WTC11 (cell line): ENCODE data around the gene GABRB3.

Source experiments
- CTCF ChIP-seq: fragments of 200-600 bp; IDR thresholded peaks from 2 replicates; pipeline ENCODE4 v1.8.0; 2022; ENCODE audit warnings: antibody characterized with exemption
- ELF4 ChIP-seq: sonication (generic); formaldehyde crosslinking; IDR thresholded peaks from 2 replicates; pipeline ENCODE4 v1.8.1; 2022; ENCODE audit warnings: low read depth, mild to moderate bottlenecking, moderate library complexity, missing genetic modification reagents
- GABPB1 ChIP-seq: sonication (generic); formaldehyde crosslinking; IDR thresholded peaks from 2 replicates; pipeline ENCODE4 v1.8.1; 2023; ENCODE audit warnings: mild to moderate bottlenecking, missing genetic modification reagents
- HMGXB4 ChIP-seq: sonication (generic); formaldehyde crosslinking; IDR thresholded peaks from 2 replicates; pipeline ENCODE4 v1.8.1; 2023; ENCODE audit warnings: mild to moderate bottlenecking, moderate library complexity, missing genetic modification reagents
- IRF1 ChIP-seq: sonication (generic); formaldehyde crosslinking; IDR thresholded peaks from 2 replicates; pipeline ENCODE4 v1.8.0; 2023; ENCODE audit warnings: missing genetic modification reagents
- JUN ChIP-seq: sonication (generic); formaldehyde crosslinking; IDR thresholded peaks from 2 replicates; pipeline ENCODE4 v1.8.0; 2023; ENCODE audit warnings: mild to moderate bottlenecking, missing genetic modification reagents
- KAT7 ChIP-seq: sonication (generic); formaldehyde crosslinking; IDR thresholded peaks from 2 replicates; pipeline ENCODE4 v1.8.1; 2023; ENCODE audit warnings: missing genetic modification reagents, mild to moderate bottlenecking, borderline replicate concordance
- NFYB ChIP-seq: sonication (generic); formaldehyde crosslinking; conservative IDR thresholded peaks from 2 replicates; pipeline ENCODE4 v1.8.0; 2022; ENCODE audit warnings: low read depth, missing genetic modification reagents
- TP53 ChIP-seq: sonication (generic); formaldehyde crosslinking; IDR thresholded peaks from 2 replicates; pipeline ENCODE4 v1.8.1; 2023; ENCODE audit warnings: mild to moderate bottlenecking, missing genetic modification reagents
- ZNF121 ChIP-seq: sonication (generic); formaldehyde crosslinking; IDR thresholded peaks from 2 replicates; pipeline ENCODE4 v1.8.0; 2023; ENCODE audit warnings: missing genetic modification reagents

- TF ChIP-seq GABPB1 (CRISPR knock-in tag): no peak
- no peak for TF ChIP-seq IRF1 (CRISPR knock-in tag)
- no peak for TF ChIP-seq TP53
- no peak for TF ChIP-seq ELF4 (CRISPR knock-in tag)
- no peak for TF ChIP-seq ZNF121 (CRISPR knock-in tag)
- no peak for TF ChIP-seq KAT7 (CRISPR knock-in tag)
- no peak for TF ChIP-seq CTCF
- TF ChIP-seq HMGXB4 (CRISPR knock-in tag): no peak
- no peak for TF ChIP-seq NFYB (CRISPR knock-in tag)
- TF ChIP-seq JUN: no peak
Observed at GRCh38 chr15:26744894-26745293, 28.0 kb downstream of the GABRB3 start.
